PFSK-1 (cell line): ENCODE data around the gene LPCAT3.
A peak's percentile ranks its signal among the peaks of the same experiment; 100 is the strongest.

ENCODE experiments used
- FOXP2 ChIP-seq: optimal IDR thresholded peaks from 2 replicates; pipeline ENCODE3; 2011; ENCODE audit warnings: borderline replicate concordance, control low read depth, inconsistent platforms; ENCODE audit not compliant: insufficient read depth; ENCODE audit errors: extremely low read length, extremely low read depth
- POLR2AphosphoS5 ChIP-seq: IDR thresholded peaks from 2 replicates; pipeline ENCODE4 v1.6.1; 2012; ENCODE audit warnings: low read depth, mild to moderate bottlenecking, control low read depth, low read length, moderate library complexity
- TAF1 ChIP-seq: IDR thresholded peaks from 2 replicates; pipeline ENCODE4 v1.6.1; 2012; ENCODE audit warnings: low read length, control low read depth, borderline replicate concordance; ENCODE audit not compliant: insufficient read depth
- TF ChIP-seq, protein P1 (sequence below), 2 experiments: IDR thresholded peaks; 2 replicates each; pipeline versions ENCODE4 v1.6.1 to v1.8.0; 2011 to 2012; ENCODE audit warnings: low read depth in 2 of 2, low read length in 2 of 2, control low read depth in 1 of 2, inconsistent platforms in 1 of 2, mild to moderate bottlenecking in 1 of 2, moderate library complexity in 1 of 2; ENCODE audit not compliant: insufficient read depth in 1 of 2

DNA sequence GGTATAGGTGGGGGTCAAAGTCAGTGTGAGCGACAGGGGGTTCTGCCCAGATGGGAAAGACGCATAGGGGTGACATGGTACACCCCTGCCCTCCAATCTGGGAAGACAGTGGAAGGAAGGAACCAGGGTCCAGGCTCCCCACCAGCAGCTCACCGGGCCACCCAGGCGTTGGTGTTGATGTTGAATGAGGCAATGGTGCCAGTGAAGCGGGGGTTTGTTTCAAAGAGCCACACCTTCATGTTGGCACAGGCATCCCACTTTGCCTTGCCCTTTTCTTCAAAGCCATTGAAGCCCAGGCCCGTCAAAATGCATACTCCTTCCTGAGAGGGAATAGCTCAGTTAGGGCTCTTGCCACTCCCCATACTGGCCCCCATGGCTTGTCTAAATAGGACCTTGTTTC lies 40.1 kb downstream of the LPCAT3 start:
- TF ChIP-seq POLR2AphosphoS5, result 0 out of 2 replicates have a peak, but pooled peaks have one; percentile 15
- no peak for TF ChIP-seq TAF1
- TF ChIP-seq, protein P1, sequence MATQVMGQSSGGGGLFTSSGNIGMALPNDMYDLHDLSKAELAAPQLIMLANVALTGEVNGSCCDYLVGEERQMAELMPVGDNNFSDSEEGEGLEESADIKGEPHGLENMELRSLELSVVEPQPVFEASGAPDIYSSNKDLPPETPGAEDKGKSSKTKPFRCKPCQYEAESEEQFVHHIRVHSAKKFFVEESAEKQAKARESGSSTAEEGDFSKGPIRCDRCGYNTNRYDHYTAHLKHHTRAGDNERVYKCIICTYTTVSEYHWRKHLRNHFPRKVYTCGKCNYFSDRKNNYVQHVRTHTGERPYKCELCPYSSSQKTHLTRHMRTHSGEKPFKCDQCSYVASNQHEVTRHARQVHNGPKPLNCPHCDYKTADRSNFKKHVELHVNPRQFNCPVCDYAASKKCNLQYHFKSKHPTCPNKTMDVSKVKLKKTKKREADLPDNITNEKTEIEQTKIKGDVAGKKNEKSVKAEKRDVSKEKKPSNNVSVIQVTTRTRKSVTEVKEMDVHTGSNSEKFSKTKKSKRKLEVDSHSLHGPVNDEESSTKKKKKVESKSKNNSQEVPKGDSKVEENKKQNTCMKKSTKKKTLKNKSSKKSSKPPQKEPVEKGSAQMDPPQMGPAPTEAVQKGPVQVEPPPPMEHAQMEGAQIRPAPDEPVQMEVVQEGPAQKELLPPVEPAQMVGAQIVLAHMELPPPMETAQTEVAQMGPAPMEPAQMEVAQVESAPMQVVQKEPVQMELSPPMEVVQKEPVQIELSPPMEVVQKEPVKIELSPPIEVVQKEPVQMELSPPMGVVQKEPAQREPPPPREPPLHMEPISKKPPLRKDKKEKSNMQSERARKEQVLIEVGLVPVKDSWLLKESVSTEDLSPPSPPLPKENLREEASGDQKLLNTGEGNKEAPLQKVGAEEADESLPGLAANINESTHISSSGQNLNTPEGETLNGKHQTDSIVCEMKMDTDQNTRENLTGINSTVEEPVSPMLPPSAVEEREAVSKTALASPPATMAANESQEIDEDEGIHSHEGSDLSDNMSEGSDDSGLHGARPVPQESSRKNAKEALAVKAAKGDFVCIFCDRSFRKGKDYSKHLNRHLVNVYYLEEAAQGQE (IDR thresholded peaks at IDR 0.05; ENCODE audit: insufficient read depth in 1 of 2, low read depth in 2 of 2, low read length in 2 of 2), result no peak
- TF ChIP-seq FOXP2, result no peak
